ENCODE measurements around the gene IFIT1. TPM values are rescaled to one million over a fixed set of nuclear protein-coding genes. Genes with fewer than 3 reads are reported as not detected.
"Not testable (repeated sequence)": the region's sequence is repeated elsewhere in the genome, so short reads cannot be mapped to it uniquely, and the experiment has no call there.

Gene IFIT1
- total and polyA plus RNA-seq, 2 experiments from 2014 or later: 1.5 to 3.9 TPM

DNA sequence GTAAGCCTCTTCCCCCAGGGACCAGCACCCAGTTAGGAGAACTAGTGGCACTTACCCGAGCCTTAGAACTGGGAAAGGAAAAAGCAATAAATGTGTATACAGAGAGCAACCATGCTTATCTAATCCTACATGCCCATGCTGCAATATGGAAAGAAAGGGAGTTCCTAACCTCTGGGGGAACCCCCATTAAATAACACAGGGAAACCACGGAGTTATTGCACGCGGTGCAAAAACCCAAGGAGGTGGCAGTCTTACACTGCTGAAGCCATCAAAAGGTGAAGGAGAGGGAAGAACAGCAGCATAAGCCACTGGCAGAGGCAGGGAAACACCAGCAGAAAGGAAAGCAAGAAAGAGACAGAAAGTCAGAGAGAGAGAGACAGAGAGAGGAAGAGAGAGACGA lies 18.1 kb downstream of the IFIT1 start:
- not testable (repeated sequence) for H3K4me3 Mint-ChIP-seq; DNase-seq (ENCODE audit: low spot score); H3K36me3 ChIP-seq (ENCODE audit: insufficient read depth); H3K4me3 ChIP-seq; H3K79me2 ChIP-seq (replicated peaks; ENCODE audit: insufficient read depth); H3K4me1 Mint-ChIP-seq; H3K27ac Mint-ChIP-seq; H3F3A ChIP-seq (replicated peaks; ENCODE audit: low read depth); H2AFZ ChIP-seq; H3K9me2 ChIP-seq (ENCODE audit: insufficient read depth); ATAC-seq; H4K20me1 ChIP-seq (replicated peaks; ENCODE audit: insufficient read depth); H3K27ac ChIP-seq (ENCODE audit: low read depth); H3K4me1 ChIP-seq (ENCODE audit: insufficient read depth); H3K4me2 ChIP-seq
- Mint-ChIP-seq H3K36me3 (ENCODE audit: low read depth) (peaks cover 28% of the 10 kb centered on the region), H3K9me3 (peaks cover 15% of the 10 kb centered on the region), H3K27me3 (ENCODE audit: insufficient read depth, low read depth, poor library complexity) (peaks cover 21% of the 10 kb centered on the region)
- peaks cover 19% of the 10 kb centered on the region for H3K27me3 ChIP-seq (ENCODE audit: insufficient read depth)

DNA sequence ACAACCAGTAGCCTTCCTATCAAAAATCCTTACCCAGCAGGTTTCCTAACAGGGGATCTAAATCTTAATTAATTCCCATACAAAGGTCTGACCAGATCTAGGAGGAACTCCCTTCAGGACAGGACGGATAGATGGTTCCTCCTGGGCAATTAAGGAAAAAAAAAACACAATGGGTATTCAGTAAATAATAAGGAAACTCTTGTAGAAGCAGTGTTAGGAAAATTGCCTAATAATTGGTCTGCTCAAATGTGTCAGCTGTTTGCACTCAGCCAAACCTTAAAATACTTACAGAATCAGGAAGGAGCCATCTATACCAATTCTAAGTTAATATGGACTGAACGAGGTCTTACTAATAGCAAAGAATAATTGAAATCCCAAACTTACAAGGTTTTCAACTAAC lies 18.7 kb downstream of the IFIT1 start:
- H3K4me2 ChIP-seq; ATAC-seq; H3K36me3 ChIP-seq (ENCODE audit: insufficient read depth); H3K4me3 Mint-ChIP-seq; H4K20me1 ChIP-seq (replicated peaks; ENCODE audit: insufficient read depth); H3K9me2 ChIP-seq (ENCODE audit: insufficient read depth); H3K27ac Mint-ChIP-seq; H3F3A ChIP-seq (replicated peaks; ENCODE audit: low read depth); H3K27ac ChIP-seq (ENCODE audit: low read depth); H3K4me1 ChIP-seq (ENCODE audit: insufficient read depth); H3K4me1 Mint-ChIP-seq; H2AFZ ChIP-seq; H3K4me3 ChIP-seq; DNase-seq (ENCODE audit: low spot score); H3K79me2 ChIP-seq (replicated peaks; ENCODE audit: insufficient read depth): not testable (repeated sequence)
- H3K27me3 ChIP-seq (ENCODE audit: insufficient read depth): peaks cover 25% of the 10 kb centered on the region
- peaks cover 23% of the 10 kb centered on the region for H3K36me3 Mint-ChIP-seq (ENCODE audit: low read depth)
- peaks cover 25% of the 10 kb centered on the region for H3K27me3 Mint-ChIP-seq (ENCODE audit: insufficient read depth, low read depth, poor library complexity)
- H3K9me3 Mint-ChIP-seq: peaks cover 15% of the 10 kb centered on the region

DNA sequence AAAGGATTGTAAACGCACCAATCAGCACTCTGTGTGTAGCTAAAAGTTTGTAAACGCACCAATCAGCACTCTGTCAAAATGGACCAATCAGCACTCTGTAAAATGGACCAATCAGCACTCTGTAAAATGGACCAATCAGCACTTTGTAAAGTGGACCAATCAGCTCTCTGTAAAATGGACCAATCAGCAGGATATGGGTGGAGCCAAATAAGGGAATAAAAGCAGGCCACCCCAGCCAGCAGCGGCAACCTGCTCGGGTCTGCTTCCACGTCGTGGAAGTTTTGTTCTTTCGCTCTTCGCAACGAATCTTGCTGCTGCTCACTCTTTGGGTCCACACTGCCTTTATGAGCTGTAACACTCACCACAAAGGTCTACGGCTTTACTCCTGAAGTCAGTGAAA lies 19.9 kb downstream of the IFIT1 start:
- not testable (repeated sequence) for H3K27ac Mint-ChIP-seq; H3K4me2 ChIP-seq; H3K4me1 ChIP-seq (ENCODE audit: insufficient read depth); H4K20me1 ChIP-seq (replicated peaks; ENCODE audit: insufficient read depth); H3K4me1 Mint-ChIP-seq; H3K9me2 ChIP-seq (ENCODE audit: insufficient read depth); H3K36me3 ChIP-seq (ENCODE audit: insufficient read depth); H3K4me3 Mint-ChIP-seq; DNase-seq (ENCODE audit: low spot score); ATAC-seq; H3K4me3 ChIP-seq; H2AFZ ChIP-seq; H3F3A ChIP-seq (replicated peaks; ENCODE audit: low read depth); H3K79me2 ChIP-seq (replicated peaks; ENCODE audit: insufficient read depth); H3K27ac ChIP-seq (ENCODE audit: low read depth)
- peaks cover 33% of the 10 kb centered on the region for H3K27me3 ChIP-seq (ENCODE audit: insufficient read depth)
- peaks cover 16% of the 10 kb centered on the region for H3K36me3 Mint-ChIP-seq (ENCODE audit: low read depth)
- peaks cover 15% of the 10 kb centered on the region for H3K9me3 Mint-ChIP-seq
- H3K27me3 Mint-ChIP-seq (ENCODE audit: insufficient read depth, low read depth, poor library complexity): peaks cover 27% of the 10 kb centered on the region

DNA sequence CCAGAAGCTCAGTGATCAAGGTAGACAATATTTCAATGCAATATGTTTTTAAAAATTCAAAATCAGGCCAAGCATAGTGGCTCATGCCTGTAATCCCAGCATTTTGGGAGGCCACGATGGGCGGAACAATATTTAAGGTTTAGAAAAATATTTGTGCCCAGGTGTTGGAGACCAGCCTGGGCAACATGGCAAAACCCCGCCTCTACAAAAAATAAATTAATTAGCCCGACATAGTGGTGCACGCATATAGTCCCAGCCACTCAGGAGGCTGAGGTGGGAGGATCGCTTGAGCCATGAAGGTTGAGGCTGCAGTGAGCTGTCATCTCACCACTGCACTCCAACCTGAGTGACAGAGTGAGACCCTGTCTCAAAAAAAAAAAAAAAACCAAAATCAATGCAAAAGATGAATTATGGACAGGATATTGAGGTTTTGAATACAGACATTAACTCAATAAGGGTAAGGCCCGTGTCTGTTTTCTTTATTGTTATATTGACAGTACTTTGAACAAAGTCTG lies 21.0 kb downstream of the IFIT1 start:
- H3K4me1 ChIP-seq (ENCODE audit: insufficient read depth): peaks cover 4% of the 10 kb centered on the region; the same call in 1 of the 2 replicates
- H3K36me3 ChIP-seq (ENCODE audit: insufficient read depth): no peaks in the 10 kb centered on the region
- Mint-ChIP-seq H3K27me3 (ENCODE audit: insufficient read depth, low read depth, poor library complexity) (peaks cover 27% of the 10 kb centered on the region), H3K4me3 (peak overlapping the region; percentile 91), H3K4me1 (peaks cover 14% of the 10 kb centered on the region), H3K27ac (no peak overlapping the region), H3K9me3 (peaks cover 15% of the 10 kb centered on the region), H3K36me3 (ENCODE audit: low read depth) (peaks cover 13% of the 10 kb centered on the region)
- H3K79me2 ChIP-seq (replicated peaks; ENCODE audit: insufficient read depth): no peaks in the 10 kb centered on the region
- DNase-seq (ENCODE audit: low spot score): no peak
- H3K4me3 ChIP-seq: peak overlapping the region; percentile 70
- ATAC-seq: no peak
- peaks cover 33% of the 10 kb centered on the region for H3K27me3 ChIP-seq (ENCODE audit: insufficient read depth)
- no peaks in the 10 kb centered on the region for H4K20me1 ChIP-seq (replicated peaks; ENCODE audit: insufficient read depth)
- no peaks in the 10 kb centered on the region for H3K9me2 ChIP-seq (ENCODE audit: insufficient read depth)
- H3K27ac ChIP-seq (ENCODE audit: low read depth): no peak overlapping the region
- H2AFZ ChIP-seq: no peak overlapping the region; the same call in 1 of the 2 replicates
- 0 out of 2 replicates have a peak, but pooled peaks cover 3% of the 10 kb centered on the region for H3F3A ChIP-seq (replicated peaks; ENCODE audit: low read depth)
- peak overlapping the region; percentile 83 for H3K4me2 ChIP-seq
- no peak for TF ChIP-seq ZNF331 (CRISPR knock-in tag; IDR thresholded peaks at IDR 0.05; ENCODE audit: low read depth)
- TF ChIP-seq ZNF114 (CRISPR knock-in tag; IDR thresholded peaks at IDR 0.05): no peak
- TF ChIP-seq, protein P1, sequence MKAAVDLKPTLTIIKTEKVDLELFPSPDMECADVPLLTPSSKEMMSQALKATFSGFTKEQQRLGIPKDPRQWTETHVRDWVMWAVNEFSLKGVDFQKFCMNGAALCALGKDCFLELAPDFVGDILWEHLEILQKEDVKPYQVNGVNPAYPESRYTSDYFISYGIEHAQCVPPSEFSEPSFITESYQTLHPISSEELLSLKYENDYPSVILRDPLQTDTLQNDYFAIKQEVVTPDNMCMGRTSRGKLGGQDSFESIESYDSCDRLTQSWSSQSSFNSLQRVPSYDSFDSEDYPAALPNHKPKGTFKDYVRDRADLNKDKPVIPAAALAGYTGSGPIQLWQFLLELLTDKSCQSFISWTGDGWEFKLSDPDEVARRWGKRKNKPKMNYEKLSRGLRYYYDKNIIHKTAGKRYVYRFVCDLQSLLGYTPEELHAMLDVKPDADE (IDR thresholded peaks at IDR 0.05): no peak
- TF ChIP-seq, protein P2, sequence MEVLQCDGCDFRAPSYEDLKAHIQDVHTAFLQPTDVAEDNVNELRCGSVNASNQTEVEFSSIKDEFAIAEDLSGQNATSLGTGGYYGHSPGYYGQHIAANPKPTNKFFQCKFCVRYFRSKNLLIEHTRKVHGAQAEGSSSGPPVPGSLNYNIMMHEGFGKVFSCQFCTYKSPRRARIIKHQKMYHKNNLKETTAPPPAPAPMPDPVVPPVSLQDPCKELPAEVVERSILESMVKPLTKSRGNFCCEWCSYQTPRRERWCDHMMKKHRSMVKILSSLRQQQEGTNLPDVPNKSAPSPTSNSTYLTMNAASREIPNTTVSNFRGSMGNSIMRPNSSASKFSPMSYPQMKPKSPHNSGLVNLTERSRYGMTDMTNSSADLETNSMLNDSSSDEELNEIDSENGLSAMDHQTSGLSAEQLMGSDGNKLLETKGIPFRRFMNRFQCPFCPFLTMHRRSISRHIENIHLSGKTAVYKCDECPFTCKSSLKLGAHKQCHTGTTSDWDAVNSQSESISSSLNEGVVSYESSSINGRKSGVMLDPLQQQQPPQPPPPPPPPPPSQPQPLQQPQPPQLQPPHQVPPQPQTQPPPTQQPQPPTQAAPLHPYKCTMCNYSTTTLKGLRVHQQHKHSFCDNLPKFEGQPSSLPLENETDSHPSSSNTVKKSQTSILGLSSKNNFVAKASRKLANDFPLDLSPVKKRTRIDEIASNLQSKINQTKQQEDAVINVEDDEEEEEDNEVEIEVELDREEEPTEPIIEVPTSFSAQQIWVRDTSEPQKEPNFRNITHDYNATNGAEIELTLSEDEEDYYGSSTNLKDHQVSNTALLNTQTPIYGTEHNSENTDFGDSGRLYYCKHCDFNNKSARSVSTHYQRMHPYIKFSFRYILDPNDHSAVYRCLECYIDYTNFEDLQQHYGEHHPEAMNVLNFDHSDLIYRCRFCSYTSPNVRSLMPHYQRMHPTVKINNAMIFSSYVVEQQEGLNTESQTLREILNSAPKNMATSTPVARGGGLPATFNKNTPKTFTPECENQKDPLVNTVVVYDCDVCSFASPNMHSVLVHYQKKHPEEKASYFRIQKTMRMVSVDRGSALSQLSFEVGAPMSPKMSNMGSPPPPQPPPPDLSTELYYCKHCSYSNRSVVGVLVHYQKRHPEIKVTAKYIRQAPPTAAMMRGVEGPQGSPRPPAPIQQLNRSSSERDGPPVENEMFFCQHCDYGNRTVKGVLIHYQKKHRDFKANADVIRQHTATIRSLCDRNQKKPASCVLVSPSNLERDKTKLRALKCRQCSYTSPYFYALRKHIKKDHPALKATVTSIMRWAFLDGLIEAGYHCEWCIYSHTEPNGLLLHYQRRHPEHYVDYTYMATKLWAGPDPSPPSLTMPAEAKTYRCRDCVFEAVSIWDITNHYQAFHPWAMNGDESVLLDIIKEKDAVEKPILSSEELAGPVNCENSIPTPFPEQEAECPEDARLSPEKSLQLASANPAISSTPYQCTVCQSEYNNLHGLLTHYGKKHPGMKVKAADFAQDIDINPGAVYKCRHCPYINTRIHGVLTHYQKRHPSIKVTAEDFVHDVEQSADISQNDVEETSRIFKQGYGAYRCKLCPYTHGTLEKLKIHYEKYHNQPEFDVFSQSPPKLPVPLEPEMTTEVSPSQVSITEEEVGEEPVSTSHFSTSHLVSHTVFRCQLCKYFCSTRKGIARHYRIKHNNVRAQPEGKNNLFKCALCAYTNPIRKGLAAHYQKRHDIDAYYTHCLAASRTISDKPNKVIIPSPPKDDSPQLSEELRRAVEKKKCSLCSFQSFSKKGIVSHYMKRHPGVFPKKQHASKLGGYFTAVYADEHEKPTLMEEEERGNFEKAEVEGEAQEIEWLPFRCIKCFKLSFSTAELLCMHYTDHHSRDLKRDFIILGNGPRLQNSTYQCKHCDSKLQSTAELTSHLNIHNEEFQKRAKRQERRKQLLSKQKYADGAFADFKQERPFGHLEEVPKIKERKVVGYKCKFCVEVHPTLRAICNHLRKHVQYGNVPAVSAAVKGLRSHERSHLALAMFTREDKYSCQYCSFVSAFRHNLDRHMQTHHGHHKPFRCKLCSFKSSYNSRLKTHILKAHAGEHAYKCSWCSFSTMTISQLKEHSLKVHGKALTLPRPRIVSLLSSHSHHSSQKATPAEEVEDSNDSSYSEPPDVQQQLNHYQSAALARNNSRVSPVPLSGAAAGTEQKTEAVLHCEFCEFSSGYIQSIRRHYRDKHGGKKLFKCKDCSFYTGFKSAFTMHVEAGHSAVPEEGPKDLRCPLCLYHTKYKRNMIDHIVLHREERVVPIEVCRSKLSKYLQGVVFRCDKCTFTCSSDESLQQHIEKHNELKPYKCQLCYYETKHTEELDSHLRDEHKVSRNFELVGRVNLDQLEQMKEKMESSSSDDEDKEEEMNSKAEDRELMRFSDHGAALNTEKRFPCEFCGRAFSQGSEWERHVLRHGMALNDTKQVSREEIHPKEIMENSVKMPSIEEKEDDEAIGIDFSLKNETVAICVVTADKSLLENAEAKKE (CRISPR knock-in tag; IDR thresholded peaks at IDR 0.05): no peak
- TF ChIP-seq JUNB (IDR thresholded peaks at IDR 0.05; ENCODE audit: unreplicated experiment): no peak
